Measurements from ENCODE around the gene MDM1. TPM values are rescaled to one million over a fixed set of nuclear protein-coding genes. Genes with fewer than 3 reads are reported as not detected.

Gene MDM1
- total and polyA plus RNA-seq, 2 of the 13 experiments (the other 11 are each of a cell fraction or from before 2014, with no cell fraction given): 4.6 to 15.2 TPM

DNA sequence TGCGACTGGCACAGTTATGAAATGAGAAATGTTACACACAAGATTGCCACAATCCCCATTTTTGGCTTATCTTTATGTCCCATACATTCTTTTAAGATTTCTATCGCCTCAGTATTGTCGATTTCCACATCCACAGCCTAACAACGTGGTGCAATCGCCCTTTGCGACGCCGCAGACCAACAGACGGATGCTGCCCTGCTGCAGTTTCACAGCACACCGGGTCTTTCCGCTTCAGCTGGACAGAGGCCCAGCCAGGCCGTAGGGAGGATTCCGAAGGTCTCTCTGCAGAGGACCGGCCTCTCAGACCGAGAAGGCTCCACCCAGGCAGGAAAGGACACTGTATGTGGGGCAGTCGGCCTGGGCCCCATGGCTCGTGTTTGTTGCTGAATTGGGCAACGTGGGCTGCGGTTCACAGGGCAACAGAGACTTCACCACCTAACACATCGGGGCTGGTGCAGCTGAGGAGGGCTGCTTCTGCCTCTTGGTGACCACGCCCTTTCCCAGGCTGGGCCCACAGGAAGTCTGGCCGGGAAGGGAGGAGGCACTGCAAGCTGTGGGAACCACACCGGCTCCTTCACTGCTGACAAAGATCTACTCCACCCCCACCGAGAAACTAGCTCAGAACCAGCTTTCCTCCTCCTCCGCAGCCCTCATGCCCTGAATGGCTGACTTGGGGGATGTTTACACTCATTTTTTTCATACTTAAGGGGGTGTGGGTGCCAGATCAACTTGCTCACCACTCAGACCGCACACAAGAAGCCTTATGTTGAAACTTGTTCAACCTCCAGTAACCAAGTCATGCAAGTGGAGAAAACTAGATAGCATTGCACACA, 32.9 kb upstream of the MDM1 start (continued):
- TF ChIP-seq SRSF9 (IDR thresholded peaks at IDR 0.05; ENCODE audit: borderline replicate concordance, insufficient read depth, low read depth, low read length, poor library complexity, severe bottlenecking): no peak
- no peak for TF ChIP-seq TRIM24 (CRISPR knock-in tag; IDR thresholded peaks at IDR 0.05)
- TF ChIP-seq SMYD3 (CRISPR knock-in tag; IDR thresholded peaks at IDR 0.05): no peak
- no peak for TF ChIP-seq MTERF4 (CRISPR knock-in tag; IDR thresholded peaks at IDR 0.05)
- TF ChIP-seq ZNF510 (CRISPR knock-in tag; IDR thresholded peaks at IDR 0.05; ENCODE audit: low read depth): no peak
- TF ChIP-seq, protein P1, sequence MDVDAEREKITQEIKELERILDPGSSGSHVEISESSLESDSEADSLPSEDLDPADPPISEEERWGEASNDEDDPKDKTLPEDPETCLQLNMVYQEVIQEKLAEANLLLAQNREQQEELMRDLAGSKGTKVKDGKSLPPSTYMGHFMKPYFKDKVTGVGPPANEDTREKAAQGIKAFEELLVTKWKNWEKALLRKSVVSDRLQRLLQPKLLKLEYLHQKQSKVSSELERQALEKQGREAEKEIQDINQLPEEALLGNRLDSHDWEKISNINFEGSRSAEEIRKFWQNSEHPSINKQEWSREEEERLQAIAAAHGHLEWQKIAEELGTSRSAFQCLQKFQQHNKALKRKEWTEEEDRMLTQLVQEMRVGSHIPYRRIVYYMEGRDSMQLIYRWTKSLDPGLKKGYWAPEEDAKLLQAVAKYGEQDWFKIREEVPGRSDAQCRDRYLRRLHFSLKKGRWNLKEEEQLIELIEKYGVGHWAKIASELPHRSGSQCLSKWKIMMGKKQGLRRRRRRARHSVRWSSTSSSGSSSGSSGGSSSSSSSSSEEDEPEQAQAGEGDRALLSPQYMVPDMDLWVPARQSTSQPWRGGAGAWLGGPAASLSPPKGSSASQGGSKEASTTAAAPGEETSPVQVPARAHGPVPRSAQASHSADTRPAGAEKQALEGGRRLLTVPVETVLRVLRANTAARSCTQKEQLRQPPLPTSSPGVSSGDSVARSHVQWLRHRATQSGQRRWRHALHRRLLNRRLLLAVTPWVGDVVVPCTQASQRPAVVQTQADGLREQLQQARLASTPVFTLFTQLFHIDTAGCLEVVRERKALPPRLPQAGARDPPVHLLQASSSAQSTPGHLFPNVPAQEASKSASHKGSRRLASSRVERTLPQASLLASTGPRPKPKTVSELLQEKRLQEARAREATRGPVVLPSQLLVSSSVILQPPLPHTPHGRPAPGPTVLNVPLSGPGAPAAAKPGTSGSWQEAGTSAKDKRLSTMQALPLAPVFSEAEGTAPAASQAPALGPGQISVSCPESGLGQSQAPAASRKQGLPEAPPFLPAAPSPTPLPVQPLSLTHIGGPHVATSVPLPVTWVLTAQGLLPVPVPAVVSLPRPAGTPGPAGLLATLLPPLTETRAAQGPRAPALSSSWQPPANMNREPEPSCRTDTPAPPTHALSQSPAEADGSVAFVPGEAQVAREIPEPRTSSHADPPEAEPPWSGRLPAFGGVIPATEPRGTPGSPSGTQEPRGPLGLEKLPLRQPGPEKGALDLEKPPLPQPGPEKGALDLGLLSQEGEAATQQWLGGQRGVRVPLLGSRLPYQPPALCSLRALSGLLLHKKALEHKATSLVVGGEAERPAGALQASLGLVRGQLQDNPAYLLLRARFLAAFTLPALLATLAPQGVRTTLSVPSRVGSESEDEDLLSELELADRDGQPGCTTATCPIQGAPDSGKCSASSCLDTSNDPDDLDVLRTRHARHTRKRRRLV (CRISPR knock-in tag; IDR thresholded peaks at IDR 0.05): no peak
- no peak for TF ChIP-seq ZBTB42 (CRISPR knock-in tag; IDR thresholded peaks at IDR 0.05)
- peak; percentile 54; the same call in 1 of the 2 replicates for TF ChIP-seq TAF1 (CRISPR knock-in tag; IDR thresholded peaks at IDR 0.05)
- no peak for TF ChIP-seq RARA (CRISPR knock-in tag; IDR thresholded peaks at IDR 0.05)
- TF ChIP-seq ZNF343 (CRISPR knock-in tag; IDR thresholded peaks at IDR 0.05): 0 out of 2 replicates have a peak, but pooled peaks have one; percentile 56
- no peak for TF ChIP-seq ZNF367 (CRISPR knock-in tag; IDR thresholded peaks at IDR 0.05; ENCODE audit: borderline replicate concordance)
- TF ChIP-seq, protein P2, sequence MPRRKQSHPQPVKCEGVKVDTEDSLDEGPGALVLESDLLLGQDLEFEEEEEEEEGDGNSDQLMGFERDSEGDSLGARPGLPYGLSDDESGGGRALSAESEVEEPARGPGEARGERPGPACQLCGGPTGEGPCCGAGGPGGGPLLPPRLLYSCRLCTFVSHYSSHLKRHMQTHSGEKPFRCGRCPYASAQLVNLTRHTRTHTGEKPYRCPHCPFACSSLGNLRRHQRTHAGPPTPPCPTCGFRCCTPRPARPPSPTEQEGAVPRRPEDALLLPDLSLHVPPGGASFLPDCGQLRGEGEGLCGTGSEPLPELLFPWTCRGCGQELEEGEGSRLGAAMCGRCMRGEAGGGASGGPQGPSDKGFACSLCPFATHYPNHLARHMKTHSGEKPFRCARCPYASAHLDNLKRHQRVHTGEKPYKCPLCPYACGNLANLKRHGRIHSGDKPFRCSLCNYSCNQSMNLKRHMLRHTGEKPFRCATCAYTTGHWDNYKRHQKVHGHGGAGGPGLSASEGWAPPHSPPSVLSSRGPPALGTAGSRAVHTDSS (CRISPR knock-in tag; conservative IDR thresholded peaks at IDR 0.05): no peak
- TF ChIP-seq PAWR (CRISPR knock-in tag; IDR thresholded peaks at IDR 0.05; ENCODE audit: borderline replicate concordance): no peak
- TF ChIP-seq ZC3H13 (CRISPR knock-in tag; IDR thresholded peaks at IDR 0.05): no peak
- TF ChIP-seq JDP2 (CRISPR knock-in tag; IDR thresholded peaks at IDR 0.05; ENCODE audit: borderline replicate concordance): no peak
- no peak for TF ChIP-seq ZNF34 (CRISPR knock-in tag; IDR thresholded peaks at IDR 0.05; ENCODE audit: borderline replicate concordance)
- no peak for TF ChIP-seq MEF2D (CRISPR knock-in tag; IDR thresholded peaks at IDR 0.05)
- TF ChIP-seq HBP1 (CRISPR knock-in tag; IDR thresholded peaks at IDR 0.05; ENCODE audit: low read depth): no peak
- peak; percentile 39; the same call in 1 of the 2 replicates for TF ChIP-seq GFI1 (CRISPR knock-in tag; IDR thresholded peaks at IDR 0.05; ENCODE audit: borderline replicate concordance)
- TF ChIP-seq ZNF558 (CRISPR knock-in tag; IDR thresholded peaks at IDR 0.05; ENCODE audit: borderline replicate concordance): no peak
- peak; percentile 53; the same call in 1 of the 2 replicates for TF ChIP-seq CBFB (CRISPR knock-in tag; IDR thresholded peaks at IDR 0.05)
